Osteoblast (primary cell): ENCODE measurements around the gene TMEM125. TPM values are rescaled to one million over a fixed set of nuclear protein-coding genes. Genes with fewer than 3 reads are reported as not detected.
A peak's percentile ranks its signal among the peaks of the same experiment; 100 is the strongest.

Experiments used
- DNase-seq: peaks from one replicate; pipeline ENCODE4 v3.0.0; 2011; ENCODE audit warnings: low spot score, mixed read lengths; ENCODE audit not compliant: insufficient read length; ENCODE audit errors: missing footprints
- H2AFZ ChIP-seq: 2 replicates; pipeline ENCODE4 v1.6.0; 2011; ENCODE audit warnings: mild to moderate bottlenecking, low read length
- H3K27ac ChIP-seq: 2 replicates; pipeline ENCODE4 v1.5.1; 2011; ENCODE audit warnings: mild to moderate bottlenecking, low read depth, low read length, moderate library complexity
- H3K27me3 ChIP-seq: 2 replicates; pipeline ENCODE4 v1.6.0; 2012; ENCODE audit warnings: mild to moderate bottlenecking, control low read depth, inconsistent platforms, low read length, moderate library complexity; ENCODE audit not compliant: insufficient read depth
- H3K36me3 ChIP-seq: 2 replicates; pipeline ENCODE4 v1.5.1; 2011; ENCODE audit warnings: mild to moderate bottlenecking, low read length, control low read depth, moderate library complexity; ENCODE audit not compliant: insufficient read depth
- H3K4me1 ChIP-seq: 2 replicates; pipeline ENCODE4 v1.5.1; 2011; ENCODE audit warnings: mild to moderate bottlenecking, low read length, control low read depth, moderate library complexity; ENCODE audit not compliant: insufficient read depth
- H3K4me2 ChIP-seq: 2 replicates; pipeline ENCODE4 v1.6.0; 2011; ENCODE audit warnings: mild to moderate bottlenecking, low read length; ENCODE audit not compliant: insufficient read depth
- H3K4me3 ChIP-seq: fragments of 200-600 bp; sonication (generic); 3 replicates; pipeline ENCODE4 v1.5.1; 2012; ENCODE audit warnings: mild to moderate bottlenecking, low read length, inconsistent platforms; ENCODE audit not compliant: insufficient read depth
- H3K79me2 ChIP-seq: 2 replicates; pipeline ENCODE4 v1.6.0; 2012; ENCODE audit warnings: mild to moderate bottlenecking, low read length, control low read depth, inconsistent platforms; ENCODE audit not compliant: insufficient read depth
- H3K9me3 ChIP-seq: 2 replicates; pipeline ENCODE4 v1.5.1; 2011; ENCODE audit warnings: low read depth, low read length, control low read depth
- H4K20me1 ChIP-seq: 2 replicates; pipeline ENCODE4 v1.6.0; 2012; ENCODE audit warnings: mild to moderate bottlenecking, low read length, control low read depth; ENCODE audit not compliant: insufficient read depth
- total RNA-seq: library from RNA; depleted of rRNA; stranded (reverse); fragments of >200 nt; gene quantifications from 2 replicates; pipeline ENCODE4 v1.2.3, GENCODE V29; 2012
- TF ChIP-seq, protein P1 (sequence below): IDR thresholded peaks from 2 replicates; pipeline ENCODE4 v1.5.1; 2011; ENCODE audit warnings: mild to moderate bottlenecking, low read depth, low read length, moderate library complexity; ENCODE audit errors: extremely low read depth

The TMEM125 gene
- total RNA-seq, 1 donor = not detected

DNA sequence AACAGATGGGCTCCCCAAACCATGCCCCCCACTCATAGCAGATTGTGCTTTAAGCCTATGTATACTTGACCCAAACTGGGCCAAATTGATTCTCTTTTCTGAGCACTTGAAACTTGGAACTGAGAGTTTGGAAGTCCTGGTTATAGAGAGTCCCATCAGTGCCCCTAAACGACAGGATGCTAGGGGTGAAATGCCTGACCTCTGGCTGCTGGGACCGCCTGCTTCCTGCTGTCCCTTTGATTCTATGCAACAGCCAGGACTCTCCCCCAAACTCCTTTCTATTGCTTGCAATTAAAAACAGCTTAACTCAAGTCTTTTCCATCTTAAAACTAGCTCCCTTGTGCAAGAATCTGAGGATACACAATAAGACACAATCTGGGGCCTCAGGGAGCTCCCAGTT lies 10.9 kb downstream of the TMEM125 start:
- Histone ChIP-seq H3K4me1 (no peaks in the 10 kb centered on the region), H3K27me3 (peaks cover 2% of the 10 kb centered on the region), H3K27ac (no peak overlapping the region), H3K36me3 (no peaks in the 10 kb centered on the region), H3K4me2 (no peak overlapping the region), H2AFZ (no peak overlapping the region), H3K4me3 (no peak overlapping the region), H4K20me1 (no peaks in the 10 kb centered on the region), H3K79me2 (no peaks in the 10 kb centered on the region), H3K9me3 (no peaks in the 10 kb centered on the region)
- TF ChIP-seq, protein P1, sequence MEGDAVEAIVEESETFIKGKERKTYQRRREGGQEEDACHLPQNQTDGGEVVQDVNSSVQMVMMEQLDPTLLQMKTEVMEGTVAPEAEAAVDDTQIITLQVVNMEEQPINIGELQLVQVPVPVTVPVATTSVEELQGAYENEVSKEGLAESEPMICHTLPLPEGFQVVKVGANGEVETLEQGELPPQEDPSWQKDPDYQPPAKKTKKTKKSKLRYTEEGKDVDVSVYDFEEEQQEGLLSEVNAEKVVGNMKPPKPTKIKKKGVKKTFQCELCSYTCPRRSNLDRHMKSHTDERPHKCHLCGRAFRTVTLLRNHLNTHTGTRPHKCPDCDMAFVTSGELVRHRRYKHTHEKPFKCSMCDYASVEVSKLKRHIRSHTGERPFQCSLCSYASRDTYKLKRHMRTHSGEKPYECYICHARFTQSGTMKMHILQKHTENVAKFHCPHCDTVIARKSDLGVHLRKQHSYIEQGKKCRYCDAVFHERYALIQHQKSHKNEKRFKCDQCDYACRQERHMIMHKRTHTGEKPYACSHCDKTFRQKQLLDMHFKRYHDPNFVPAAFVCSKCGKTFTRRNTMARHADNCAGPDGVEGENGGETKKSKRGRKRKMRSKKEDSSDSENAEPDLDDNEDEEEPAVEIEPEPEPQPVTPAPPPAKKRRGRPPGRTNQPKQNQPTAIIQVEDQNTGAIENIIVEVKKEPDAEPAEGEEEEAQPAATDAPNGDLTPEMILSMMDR = no peak
- no peak for DNase-seq

DNA sequence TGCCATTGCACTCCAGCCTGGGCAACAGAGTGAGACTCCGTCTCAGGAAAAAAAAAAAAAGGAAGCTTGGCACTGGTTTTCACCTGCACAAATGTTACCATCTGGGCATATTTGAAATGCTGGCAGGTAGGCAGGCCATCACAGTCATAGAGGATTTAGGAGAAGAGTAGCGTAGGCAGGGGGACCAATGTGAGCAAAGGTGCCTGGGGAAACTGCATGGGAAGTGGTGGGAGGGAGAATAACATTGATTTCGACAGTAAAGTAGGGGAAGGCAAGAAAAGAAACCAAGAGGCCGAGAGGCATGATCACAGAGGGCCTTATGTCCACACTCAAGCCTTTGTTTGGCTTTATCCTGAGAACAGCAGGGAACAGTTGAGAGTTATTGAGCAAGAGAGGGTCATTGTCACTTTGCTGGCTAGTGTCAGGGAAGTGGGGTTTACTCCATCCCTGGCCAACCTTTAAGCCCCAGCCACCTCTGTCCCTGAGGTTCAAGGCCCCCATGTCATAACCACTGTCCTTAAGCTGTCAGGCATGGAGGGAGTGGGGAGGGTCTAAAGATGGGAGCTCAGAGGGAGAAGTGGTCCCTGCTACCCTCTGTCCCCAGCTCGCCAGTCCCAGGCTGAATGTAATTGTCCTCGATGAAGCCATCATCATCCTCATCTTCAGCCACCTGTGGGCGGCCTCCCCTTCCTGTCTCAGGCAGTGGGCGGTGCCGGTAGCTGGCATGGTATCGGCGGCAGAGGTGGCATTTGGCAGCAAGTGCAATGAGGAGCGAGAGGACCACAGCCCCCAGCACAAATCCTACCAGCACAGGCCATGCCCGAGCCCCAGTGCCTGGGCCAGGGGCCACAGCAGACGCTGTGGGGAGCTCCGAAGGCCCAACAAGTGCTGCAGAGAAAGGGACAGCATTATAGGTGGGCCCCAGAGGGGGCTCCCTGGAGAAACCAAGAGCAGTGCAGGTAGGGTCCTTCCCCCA lies 12.7 kb downstream of the TMEM125 start:
- H3K79me2 ChIP-seq = no peaks in the 10 kb centered on the region
- H3K4me2 ChIP-seq = no peak overlapping the region
- TF ChIP-seq, protein P1 = no peak
- H3K27ac ChIP-seq = no peak overlapping the region
- no peaks in the 10 kb centered on the region for H4K20me1 ChIP-seq
- H3K4me3 ChIP-seq = no peak overlapping the region
- H2AFZ ChIP-seq = no peak overlapping the region
- no peak for DNase-seq
- no peaks in the 10 kb centered on the region for H3K4me1 ChIP-seq
- peaks cover 4% of the 10 kb centered on the region for H3K27me3 ChIP-seq
- H3K9me3 ChIP-seq = no peaks in the 10 kb centered on the region
- no peaks in the 10 kb centered on the region for H3K36me3 ChIP-seq

DNA sequence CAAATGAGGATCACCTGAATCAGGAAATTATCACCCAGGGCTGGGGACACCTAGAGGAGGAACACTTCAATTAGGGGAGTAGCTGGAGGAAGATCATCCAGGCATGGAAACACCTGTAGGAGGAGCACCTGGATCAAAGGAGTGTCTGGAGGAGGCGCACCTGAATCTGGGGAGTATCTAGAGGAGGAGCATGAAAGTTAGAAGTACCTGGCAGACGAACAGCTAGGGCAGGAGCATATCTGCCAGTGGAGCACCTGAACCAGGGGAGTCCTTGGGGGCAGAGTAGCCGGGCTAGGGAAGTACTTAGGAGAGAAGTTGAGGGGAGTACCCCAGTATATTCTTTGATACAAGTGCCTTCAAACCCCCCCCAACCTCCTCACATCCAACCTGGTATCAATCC lies 14.3 kb downstream of the TMEM125 start:
- Histone ChIP-seq H4K20me1 (no peaks in the 10 kb centered on the region), H3K4me1 (no peaks in the 10 kb centered on the region), H3K79me2 (no peaks in the 10 kb centered on the region), H3K36me3 (no peaks in the 10 kb centered on the region), H3K9me3 (no peaks in the 10 kb centered on the region), H3K27ac (no peak overlapping the region), H3K27me3 (peaks cover 9% of the 10 kb centered on the region), H3K4me3 (no peak overlapping the region), H3K4me2 (no peak overlapping the region), H2AFZ (no peak overlapping the region)
- TF ChIP-seq, protein P1 = no peak
- DNase-seq = peak; percentile 52

DNA sequence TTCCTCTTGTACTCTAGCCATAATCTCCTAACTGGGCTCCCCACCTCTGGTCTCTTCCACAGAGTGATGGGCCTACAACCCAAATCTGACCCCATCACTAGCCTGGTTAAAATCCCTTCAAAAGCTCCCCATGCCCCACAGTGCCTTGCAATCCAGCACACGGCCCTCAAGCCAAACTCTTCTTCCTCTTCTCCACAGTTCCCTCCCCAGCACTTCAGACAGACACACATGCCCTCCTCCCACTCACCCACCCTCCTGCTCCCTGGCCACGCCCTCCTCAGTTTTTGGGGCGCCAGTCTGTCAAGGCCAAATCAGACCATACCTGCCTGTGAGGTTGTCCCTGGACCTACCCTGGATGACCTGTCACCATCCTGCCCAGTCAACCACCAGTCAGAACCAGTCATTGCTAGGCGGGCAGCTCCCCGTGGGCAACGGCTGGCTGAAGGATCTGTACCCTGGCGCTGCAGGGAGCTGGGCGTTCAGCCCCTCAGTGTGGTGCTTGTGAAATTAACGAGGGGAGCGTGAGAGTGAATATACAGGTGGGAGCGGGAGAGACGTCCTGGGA lies 14.8 kb downstream of the TMEM125 start:
- no peaks in the 10 kb centered on the region for H3K9me3 ChIP-seq
- TF ChIP-seq, protein P1 = no peak
- H3K27me3 ChIP-seq = peaks cover 9% of the 10 kb centered on the region
- H4K20me1 ChIP-seq = no peaks in the 10 kb centered on the region
- DNase-seq = peak; percentile 42
- no peaks in the 10 kb centered on the region for H3K36me3 ChIP-seq
- no peak overlapping the region for H3K4me3 ChIP-seq
- H2AFZ ChIP-seq = no peak overlapping the region
- no peaks in the 10 kb centered on the region for H3K79me2 ChIP-seq
- no peaks in the 10 kb centered on the region for H3K4me1 ChIP-seq
- H3K27ac ChIP-seq = no peak overlapping the region
- H3K4me2 ChIP-seq = no peak overlapping the region
